Activated CD4-positive, alpha-beta T cell treated with anti-CD3 and anti-CD28 coated beads, Interleukin-2, amount 50 U/mL, for 48 hours (primary cell): ENCODE data around the gene CHRM2.

Experiments used
- DNase-seq, 2 experiments: peaks; one replicate each; pipeline ENCODE4 v3.0.0-alpha.2; 2020

The CHRM2 gene

GRCh38 chr7:136964347-136964746, 95.9 kb downstream of the CHRM2 start:
- no peak for DNase-seq

DNA sequence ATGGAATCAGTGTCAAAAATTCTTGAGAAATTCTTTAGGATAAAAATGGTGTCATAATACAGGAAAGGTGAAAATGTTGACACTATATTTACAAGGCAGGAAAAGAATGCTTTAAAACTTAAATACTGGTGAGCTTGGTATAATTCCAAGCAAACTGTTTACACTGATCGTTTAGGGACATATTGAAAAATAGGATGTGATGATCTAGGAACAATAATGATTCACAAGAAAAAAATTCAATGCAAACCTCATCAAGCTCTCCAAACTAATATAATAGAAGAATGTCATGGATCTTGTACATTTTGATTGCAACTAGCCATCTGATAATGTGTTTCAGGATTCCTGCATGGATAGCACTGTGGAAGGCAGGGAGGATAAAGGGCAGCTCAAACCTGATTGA, 98.4 kb downstream of the CHRM2 start:
- DNase-seq = no peak

- no peak for DNase-seq
These were observed 101.3 kb downstream of the CHRM2 start for GRCh38 chr7:136969761-136970160.

DNA sequence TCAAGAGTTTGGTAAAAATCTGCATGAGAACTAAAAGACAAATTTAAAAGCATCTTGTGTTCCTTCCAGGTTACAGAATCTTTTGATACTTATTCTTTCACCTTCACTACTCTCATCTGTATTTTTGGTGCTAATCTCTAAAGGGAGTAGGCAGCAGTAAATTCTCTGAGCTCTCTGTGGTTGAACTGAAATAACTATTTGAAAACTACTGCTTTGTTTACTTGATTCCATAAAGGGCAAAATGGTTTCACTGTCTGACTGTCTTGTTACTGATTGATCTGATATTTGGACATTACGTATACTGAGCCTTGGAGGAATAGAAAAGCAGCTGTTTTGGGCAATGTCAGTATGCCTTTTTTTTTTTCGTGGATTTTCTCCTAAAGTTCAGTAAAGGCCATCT, 103.3 kb downstream of the CHRM2 start:
- DNase-seq = no peak

DNA sequence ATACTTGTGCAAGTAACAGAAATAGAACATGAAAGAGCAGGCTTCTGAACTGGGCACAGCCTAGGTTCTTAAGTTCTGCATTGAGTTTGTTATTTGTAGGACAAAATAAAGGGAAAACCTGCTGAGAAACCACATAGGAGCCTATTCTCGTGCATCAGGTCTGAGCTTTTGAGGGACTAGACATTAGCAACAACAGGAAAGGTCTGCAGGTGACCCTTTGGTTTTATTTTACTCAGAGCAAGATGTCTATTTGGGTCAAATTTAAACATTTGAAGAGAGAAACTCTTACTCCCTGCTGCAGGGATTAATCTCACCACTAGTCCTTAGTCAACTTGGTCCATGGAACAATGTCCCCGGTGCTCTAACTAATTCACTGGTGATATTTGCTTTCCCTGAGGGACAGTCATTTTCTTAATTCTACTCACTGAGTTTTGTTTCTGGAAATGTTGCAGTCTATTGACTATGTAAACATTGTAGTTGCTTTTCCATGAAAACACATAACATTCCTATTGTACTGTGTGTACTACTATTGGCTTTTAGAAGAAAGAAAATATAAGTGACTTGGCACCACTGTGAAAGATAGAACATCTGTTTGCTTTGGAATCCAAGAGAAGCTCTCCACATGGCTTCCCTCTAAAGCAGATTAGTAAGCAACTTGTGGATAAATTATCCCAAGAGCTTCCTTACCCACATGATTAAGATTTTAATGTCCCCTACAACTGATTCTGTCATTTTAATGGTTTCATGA, 108.2 kb downstream of the CHRM2 start:
- DNase-seq = no peak

GRCh38 chr7:136993377-136993776, 124.9 kb downstream of the CHRM2 start:
- no peak for DNase-seq

- DNase-seq = no peak
These were observed 129.3 kb downstream of the CHRM2 start for GRCh38 chr7:136997735-136998134.

- no peak for DNase-seq
These were observed 130.0 kb downstream of the CHRM2 start for GRCh38 chr7:136998495-136998894.

- no peak for DNase-seq
These were observed 132.2 kb downstream of the CHRM2 start for GRCh38 chr7:137000621-137001020.

DNA sequence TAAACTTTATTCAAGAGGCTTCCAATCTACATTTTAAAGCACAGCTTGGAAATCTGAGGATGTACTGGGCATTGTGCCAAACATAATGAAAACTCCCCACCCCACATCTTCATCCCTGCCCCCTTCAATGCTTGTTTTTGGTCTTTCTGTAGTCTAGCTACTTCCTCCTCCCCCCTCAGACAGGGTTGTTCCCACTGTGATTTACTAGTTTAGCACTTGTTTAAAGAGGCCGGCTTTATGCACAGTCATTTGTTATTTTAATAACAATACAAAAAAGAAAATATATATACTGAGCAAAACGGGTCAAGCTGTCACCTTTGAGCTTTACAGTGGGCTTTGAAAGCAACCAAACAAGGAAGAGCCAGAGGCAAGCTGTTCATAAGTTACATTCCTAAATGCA, 132.6 kb downstream of the CHRM2 start:
- DNase-seq = no peak

GRCh38 chr7:137001478-137001877, 133.0 kb downstream of the CHRM2 start:
- no peak for DNase-seq

GRCh38 chr7:137003086-137003485, 134.6 kb downstream of the CHRM2 start:
- no peak for DNase-seq

- DNase-seq = no peak
These were observed 135.1 kb downstream of the CHRM2 start for GRCh38 chr7:137003566-137003965.

DNA sequence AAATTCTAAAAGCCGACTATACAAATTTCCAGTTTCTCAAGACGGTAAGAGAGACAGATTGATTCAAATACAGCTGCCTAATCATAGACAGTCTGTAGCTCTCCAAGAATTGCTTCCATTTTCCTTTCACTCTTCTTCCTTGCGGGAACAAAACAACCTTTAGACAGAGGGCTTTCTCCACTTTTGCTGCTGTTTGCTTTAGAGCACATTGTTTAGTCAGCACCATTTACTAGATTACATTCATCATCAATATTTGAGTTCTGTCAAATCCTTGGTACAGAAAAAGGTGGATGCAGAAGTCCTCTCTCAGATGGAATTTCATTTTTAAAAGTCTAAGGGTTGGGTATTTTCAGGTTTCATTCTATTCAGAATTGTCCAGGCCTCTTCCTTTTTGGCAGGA, 137.4 kb downstream of the CHRM2 start:
- no peak for DNase-seq

- DNase-seq = no peak
These were observed 137.8 kb downstream of the CHRM2 start for GRCh38 chr7:137006293-137006692.

GRCh38 chr7:137007001-137007694, 138.7 kb downstream of the CHRM2 start:
- no peak for DNase-seq

- DNase-seq = no peak
These were observed 141.0 kb downstream of the CHRM2 start for GRCh38 chr7:137009404-137009803.

DNA sequence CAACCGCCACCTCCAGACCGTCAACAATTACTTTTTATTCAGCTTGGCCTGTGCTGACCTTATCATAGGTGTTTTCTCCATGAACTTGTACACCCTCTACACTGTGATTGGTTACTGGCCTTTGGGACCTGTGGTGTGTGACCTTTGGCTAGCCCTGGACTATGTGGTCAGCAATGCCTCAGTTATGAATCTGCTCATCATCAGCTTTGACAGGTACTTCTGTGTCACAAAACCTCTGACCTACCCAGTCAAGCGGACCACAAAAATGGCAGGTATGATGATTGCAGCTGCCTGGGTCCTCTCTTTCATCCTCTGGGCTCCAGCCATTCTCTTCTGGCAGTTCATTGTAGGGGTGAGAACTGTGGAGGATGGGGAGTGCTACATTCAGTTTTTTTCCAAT, 146.6 kb downstream of the CHRM2 start:
- DNase-seq = no peak

DNA sequence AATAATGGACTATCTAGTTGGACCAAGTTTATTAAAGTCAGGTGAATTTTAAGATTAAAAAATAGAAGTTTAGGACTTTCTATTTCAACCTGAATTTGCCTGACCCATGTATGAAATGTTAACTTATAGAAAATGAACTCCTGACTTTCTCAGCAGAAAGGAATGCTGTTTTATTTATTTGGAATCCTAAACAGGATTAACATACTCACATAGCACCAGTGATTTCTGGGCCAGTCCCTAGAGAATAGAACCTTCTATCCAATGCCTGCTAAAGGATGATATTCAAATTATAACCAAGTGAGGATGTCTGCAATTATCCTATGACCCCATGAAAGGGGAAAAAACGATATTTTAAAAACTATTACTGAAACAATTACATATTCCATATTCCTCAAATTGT, 148.8 kb downstream of the CHRM2 start:
- DNase-seq = no peak

DNA sequence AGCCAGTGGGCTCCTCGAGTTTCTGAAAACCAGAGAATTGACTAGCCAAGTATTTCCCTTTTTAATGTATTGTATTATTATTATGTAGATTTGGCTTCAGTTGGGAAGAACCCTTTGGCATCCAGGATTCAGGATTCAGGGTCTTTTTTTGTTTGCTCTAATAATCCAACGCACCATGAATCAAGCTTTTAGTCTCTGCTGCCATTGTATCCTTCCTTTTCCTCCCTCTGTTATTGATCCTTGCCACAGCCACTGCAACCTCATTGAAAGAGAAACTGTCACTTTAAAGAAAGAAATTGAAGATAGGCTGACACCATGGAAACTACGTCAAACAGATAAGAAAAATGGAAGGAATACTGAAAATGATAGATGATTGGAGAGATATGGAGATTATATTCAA, 150.0 kb downstream of the CHRM2 start:
- DNase-seq = no peak

DNA sequence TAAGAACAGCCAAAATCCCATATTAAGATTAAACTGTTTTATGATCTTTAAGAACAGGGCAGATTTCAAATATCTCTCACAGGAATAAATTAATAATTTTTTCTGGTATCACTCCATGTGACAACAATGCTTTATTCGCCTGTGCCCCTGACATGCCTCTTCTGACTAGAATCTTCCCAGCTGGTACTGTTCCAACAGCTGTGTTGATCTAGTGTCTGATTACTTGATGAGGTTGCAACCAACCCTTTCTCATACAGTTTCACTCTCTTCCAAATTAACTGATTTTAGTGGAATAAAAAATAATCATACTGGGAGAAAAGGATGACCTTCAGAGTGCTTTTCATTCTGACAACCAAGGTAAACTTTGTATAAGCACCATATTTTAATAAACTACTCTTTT, 151.9 kb downstream of the CHRM2 start:
- DNase-seq = no peak

- no peak for DNase-seq
These were observed 157.2 kb downstream of the CHRM2 start for GRCh38 chr7:137025469-137026175.

GRCh38 chr7:137026176-137026500, 157.7 kb downstream of the CHRM2 start:
- DNase-seq = no peak

DNA sequence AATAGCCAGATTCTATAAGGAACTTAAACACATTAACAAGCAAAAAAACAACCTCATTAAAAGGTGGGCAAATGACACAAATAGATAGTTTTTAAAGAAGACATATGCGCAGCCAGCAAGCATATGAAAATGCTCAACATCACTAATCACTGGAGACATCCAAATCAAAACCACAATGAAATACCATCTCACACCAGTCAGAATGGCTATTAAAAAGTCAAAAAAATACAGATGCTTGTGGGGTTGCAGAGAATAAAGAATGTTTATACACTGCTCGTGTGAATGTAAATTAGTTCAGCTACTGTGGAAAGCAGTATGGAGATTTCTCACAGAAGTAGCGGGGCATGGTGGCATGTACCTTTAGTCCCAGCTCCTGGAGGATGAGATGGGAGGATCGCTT, 164.0 kb downstream of the CHRM2 start:
- no peak for DNase-seq
